GM10248 (cell line): ENCODE results near the gene ULK4.

Experiments used
- CTCF ChIA-PET: fragments of 300-600 bp; sonication (Branson Sonifier 250); formaldehyde crosslinking; extraction: SDS; loops from one replicate; lab custom pipeline; 2021; ENCODE audit warnings: antibody characterized with exemption; lab: Yijun Ruan, JAX
- POLR2A ChIA-PET: fragments of 350-650 bp; sonication (Branson Sonifier 250); formaldehyde crosslinking; extraction: SDS; loops from one replicate; lab custom pipeline; 2020; ENCODE audit warnings: antibody characterized with exemption; lab: Yijun Ruan, JAX
- DNase-seq: peaks from one replicate; pipeline ENCODE4 v3.0.0; 2012; ENCODE audit errors: extremely low spot score
- CTCF ChIP-seq: IDR thresholded peaks from 2 replicates; pipeline ENCODE4 v1.5.1; 2012; ENCODE audit warnings: mild to moderate bottlenecking, low read depth; ENCODE audit errors: extremely low read depth, missing control alignments, control extremely low read depth

Gene ULK4

GRCh38 chr3:41522612-41523011 is 439.3 kb downstream of the ULK4 start:
- TF ChIP-seq CTCF = no peak
- POLR2A ChIA-PET = no interaction called here
- peak; percentile 18 for DNase-seq
- CTCF ChIA-PET = interaction anchor here (1.9 kb wide), 1 partner anchor 15 kb away, joined by 4 read pairs; no protein-coding TSS in a partner anchor

GRCh38 chr3:41521010-41521655 is 440.8 kb downstream of the ULK4 start:
- DNase-seq = no peak
- ChIA-PET POLR2A (no interaction called here), CTCF (interaction anchor here (1.9 kb wide), 1 partner anchor 14 kb away, joined by 4 read pairs; no protein-coding TSS in a partner anchor)
- no peak for TF ChIP-seq CTCF

GRCh38 chr3:41519746-41520145 is 442.2 kb downstream of the ULK4 start:
- POLR2A ChIA-PET = no interaction called here
- TF ChIP-seq CTCF = no peak
- CTCF ChIA-PET = no interaction called here
- no peak for DNase-seq

GRCh38 chr3:41518626-41519025 is 443.3 kb downstream of the ULK4 start:
- TF ChIP-seq CTCF = no peak
- ChIA-PET CTCF (interaction anchor here (1.4 kb wide), 1 partner anchor 23 kb away, joined by 4 read pairs; no protein-coding TSS in a partner anchor), POLR2A (no interaction called here)
- DNase-seq = no peak

GRCh38 chr3:41508063-41508696 is 453.7 kb downstream of the ULK4 start:
- DNase-seq = no peak
- TF ChIP-seq CTCF = no peak
- ChIA-PET POLR2A (no interaction called here), CTCF (interaction anchor here (0.7 to 0.9 kb wide), 3 partner anchors 11 to 17 kb away, joined by 3 to 4 read pairs (median 3); no protein-coding TSS in a partner anchor)

- no peak for TF ChIP-seq CTCF
- POLR2A ChIA-PET = no interaction called here
- CTCF ChIA-PET = interaction anchor here (0.7 to 0.9 kb wide), 3 partner anchors 10 to 16 kb away, joined by 3 to 4 read pairs (median 3); no protein-coding TSS in a partner anchor
- no peak for DNase-seq
Measured at GRCh38 chr3:41507336-41508062, 454.4 kb downstream of the ULK4 start.
